IMR-90 (cell line): ENCODE data around the gene TAF1B. TPM values are rescaled to one million over a fixed set of nuclear protein-coding genes. Genes with fewer than 3 reads are reported as not detected.

ENCODE experiments used
- ATAC-seq: fragments of 200-7000 bp; cut with Tn5 transposase; 2 replicates; pipeline ENCODE4 v1.9.1; 2020; ENCODE audit warnings: low read depth, mild to moderate bottlenecking, moderate library complexity
- BruUV-seq: library from RNA; stranded (reverse); fragments of 400-500 nt; replicated peaks from 2 replicates; lab custom pipeline; 2021; lab: Mats Ljungman, UMichigan
- CTCF ChIA-PET: fragments of 300-600 bp; formaldehyde crosslinking; extraction: SDS; loops from one replicate; lab custom pipeline; 2021; ENCODE audit warnings: antibody characterized with exemption; lab: Yijun Ruan, JAX
- POLR2A ChIA-PET: fragments of 300-600 bp; sonication (Branson Sonifier 250); formaldehyde crosslinking; loops from one replicate; lab custom pipeline; 2022; ENCODE audit warnings: antibody characterized with exemption; ENCODE audit not compliant: unreplicated experiment; lab: Charles Lee
- DNase-seq: peaks from one replicate; pipeline ENCODE4 v3.0.0; 2013
- H2AFZ ChIP-seq: replicated peaks from 2 replicates; pipeline ENCODE3; 2013; ENCODE audit warnings: low read length, mild to moderate bottlenecking; ENCODE audit not compliant: poor library complexity
- H2AK5ac ChIP-seq: 2 replicates; pipeline ENCODE4 v1.6.1; 2013; ENCODE audit warnings: low read depth, low read length, inconsistent platforms
- H2AK9ac ChIP-seq: replicated peaks from 2 replicates; pipeline ENCODE3; 2013; ENCODE audit warnings: mild to moderate bottlenecking, low read depth, low read length, moderate library complexity; ENCODE audit not compliant: poor library complexity
- H2BK120ac ChIP-seq: 2 replicates; pipeline ENCODE4 v1.6.1; 2013; ENCODE audit warnings: low read depth, low read length, inconsistent platforms
- H2BK15ac ChIP-seq: 3 replicates; pipeline ENCODE4 v1.6.1; 2013; ENCODE audit warnings: low read depth, low read length, inconsistent platforms
- H2BK20ac ChIP-seq: 2 replicates; pipeline ENCODE4 v1.6.1; 2013; ENCODE audit warnings: low read depth, mild to moderate bottlenecking, inconsistent platforms, low read length, moderate library complexity
- H2BK5ac ChIP-seq: 2 replicates; pipeline ENCODE4 v1.6.1; 2013; ENCODE audit warnings: mild to moderate bottlenecking, low read depth, low read length, inconsistent platforms; ENCODE audit not compliant: poor library complexity, severe bottlenecking
- H3K14ac ChIP-seq: replicated peaks from 2 replicates; pipeline ENCODE4 v1.6.1; 2013; ENCODE audit warnings: low read depth, low read length, inconsistent platforms
- H3K18ac ChIP-seq: 2 replicates; pipeline ENCODE4 v1.6.1; 2013; ENCODE audit warnings: low read depth, low read length, control low read depth
- H3K23ac ChIP-seq: 2 replicates; pipeline ENCODE4 v1.6.1; 2013; ENCODE audit warnings: low read depth, low read length, inconsistent platforms
- H3K27ac ChIP-seq: 2 replicates; pipeline ENCODE4 v1.5.1; 2013; ENCODE audit warnings: mild to moderate bottlenecking, control low read depth, low read length; ENCODE audit not compliant: insufficient read depth
- H3K27me3 ChIP-seq: 2 replicates; pipeline ENCODE4 v1.6.1; 2013; ENCODE audit warnings: low read length; ENCODE audit not compliant: control insufficient read depth, insufficient read depth
- H3K36me3 ChIP-seq: 2 replicates; pipeline ENCODE4 v1.6.1; 2013; ENCODE audit warnings: low read length, mixed read lengths; ENCODE audit not compliant: control insufficient read depth, insufficient read depth
- H3K4ac ChIP-seq: 2 replicates; pipeline ENCODE4 v1.6.1; 2013; ENCODE audit warnings: low read depth, low read length, inconsistent platforms
- H3K4me1 ChIP-seq: 2 replicates; pipeline ENCODE4 v1.6.1; 2013; ENCODE audit warnings: low read length, mixed read lengths; ENCODE audit not compliant: control insufficient read depth, insufficient read depth
- H3K4me2 ChIP-seq: 2 replicates; pipeline ENCODE4 v1.6.1; 2013; ENCODE audit warnings: low read depth, mild to moderate bottlenecking, control low read depth, low read length, moderate library complexity
- H3K4me3 ChIP-seq: 2 replicates; pipeline ENCODE4 v1.5.1; 2013; ENCODE audit warnings: low read depth, mild to moderate bottlenecking, control low read depth, low read length, moderate library complexity; ENCODE audit not compliant: insufficient read depth
- H3K56ac ChIP-seq: 2 replicates; pipeline ENCODE4 v1.6.1; 2013; ENCODE audit warnings: low read length, inconsistent platforms; ENCODE audit not compliant: insufficient read depth; ENCODE audit errors: extremely low read depth
- H3K79me1 ChIP-seq, 2 experiments: 2 replicates each; pipeline ENCODE4 v1.6.1; 2013; ENCODE audit warnings: low read length in 2 of 2, inconsistent platforms in 1 of 2, low read depth in 1 of 2
- H3K9ac ChIP-seq: 2 replicates; pipeline ENCODE4 v1.6.1; 2013; ENCODE audit warnings: low read depth, low read length, control low read depth
- H3K9me1 ChIP-seq: 2 replicates; pipeline ENCODE4 v1.6.1; 2013; ENCODE audit warnings: low read length, inconsistent platforms; ENCODE audit not compliant: insufficient read depth
- H3K9me3 ChIP-seq: 2 replicates; pipeline ENCODE4 v1.6.1; 2013; ENCODE audit warnings: low read length; ENCODE audit not compliant: control insufficient read depth, insufficient read depth
- H4K20me1 ChIP-seq: 2 replicates; pipeline ENCODE4 v1.6.1; 2013; ENCODE audit warnings: low read length, inconsistent platforms; ENCODE audit not compliant: insufficient read depth
- H4K5ac ChIP-seq: 2 replicates; pipeline ENCODE4 v1.6.1; 2013; ENCODE audit warnings: mild to moderate bottlenecking, low read depth, low read length, control low read depth
- H4K8ac ChIP-seq, 2 experiments: 2 replicates each; pipeline ENCODE4 v1.6.1; 2013; ENCODE audit warnings: low read depth in 2 of 2, low read length in 2 of 2, control low read depth in 1 of 2, inconsistent platforms in 1 of 2
- H4K91ac ChIP-seq: 2 replicates; pipeline ENCODE4 v1.6.1; 2013; ENCODE audit warnings: low read depth, low read length, inconsistent platforms; ENCODE audit not compliant: insufficient read depth
- BHLHE40 ChIP-seq: fragments of 150-350 bp; IDR thresholded peaks from 2 replicates; pipeline ENCODE4 v1.6.1; 2016; ENCODE audit warnings: mild to moderate bottlenecking, low read depth, low read length
- CEBPB ChIP-seq: IDR thresholded peaks from 2 replicates; pipeline ENCODE4 v1.6.1; 2012; ENCODE audit warnings: low read depth, low read length, improper control_type of control experiment
- CHD1 ChIP-seq: IDR thresholded peaks from 2 replicates; pipeline ENCODE4 v1.6.1; 2012; ENCODE audit warnings: low read depth, low read length, improper control_type of control experiment
- CTCF ChIP-seq: conservative IDR thresholded peaks from 2 replicates; pipeline ENCODE4 v1.5.1; 2012; ENCODE audit warnings: mild to moderate bottlenecking, low read depth, low read length, improper control_type of control experiment
- ELK1 ChIP-seq: fragments of 150-350 bp; IDR thresholded peaks from 2 replicates; pipeline ENCODE4 v1.6.1; 2016; ENCODE audit warnings: low read depth, mild to moderate bottlenecking, low read length, moderate library complexity, borderline replicate concordance
- FOS ChIP-seq: fragments of 150-350 bp; IDR thresholded peaks from 2 replicates; pipeline ENCODE4 v1.6.1; 2016; ENCODE audit warnings: low read depth, low read length
- MAFK ChIP-seq: IDR thresholded peaks from 2 replicates; pipeline ENCODE4 v1.6.1; 2012; ENCODE audit warnings: low read depth, low read length, improper control_type of control experiment
- MAZ ChIP-seq: IDR thresholded peaks from 2 replicates; pipeline ENCODE4 v1.6.1; 2012; ENCODE audit warnings: low read depth, mild to moderate bottlenecking, low read length, improper control_type of control experiment, moderate library complexity, borderline replicate concordance
- MXI1 ChIP-seq: IDR thresholded peaks from 2 replicates; pipeline ENCODE4 v1.6.1; 2012; ENCODE audit warnings: low read depth, mild to moderate bottlenecking, low read length, moderate library complexity, borderline replicate concordance
- NFE2L2 ChIP-seq: fragments of 150-350 bp; IDR thresholded peaks from 2 replicates; pipeline ENCODE4 v1.6.1; 2016; ENCODE audit warnings: low read depth, mild to moderate bottlenecking, low read length
- POLR2A ChIP-seq: IDR thresholded peaks from 2 replicates; pipeline ENCODE4 v1.6.1; 2012; ENCODE audit warnings: mild to moderate bottlenecking, low read depth, low read length
- RFX5 ChIP-seq: IDR thresholded peaks from 2 replicates; pipeline ENCODE4 v1.8.0; 2012; ENCODE audit warnings: low read depth, mild to moderate bottlenecking, low read length, moderate library complexity
- SMC3 ChIP-seq: fragments of 150-350 bp; IDR thresholded peaks from 2 replicates; pipeline ENCODE4 v1.6.1; 2016; ENCODE audit warnings: low read depth, mild to moderate bottlenecking, antibody characterized with exemption, low read length, moderate library complexity
- WGBS, 2 experiments: methylation state at CpG; one replicate each; pipeline versions ENCODE4 v1.1.5 to v1.1.7; 2013; ENCODE audit warnings: missing lambda C conversion rate in 2 of 2; ENCODE audit not compliant: insufficient read length in 1 of 2; ENCODE audit errors: extremely low coverage in 2 of 2; 5-methylcytosine and 5-hydroxymethylcytosine counted together
- dilution Hi-C: fragments of 300-500 bp; cut with HindIII; formaldehyde crosslinking; loops from one replicate; pipeline ENCODE4 v1.14.3; 2018; ENCODE audit warnings: low sequenced_read_pairs; ENCODE audit not compliant: unreplicated experiment
- in situ Hi-C: fragments of 300-500 bp; cut with MboI; formaldehyde crosslinking; loops from 3 replicates; pipeline ENCODE4 v1.14.3; 2019; ENCODE audit warnings: low sequenced_read_pairs, inconsistent platforms, mixed read lengths
- intact Hi-C: fragments of 100-400 bp; cut with micrococcal nuclease; formaldehyde crosslinking; loops from 2 replicates; pipeline ENCODE4 v1.10.0; 2022
- polyA plus RNA-seq, 3 experiments: library from polyadenylated mRNA; depleted of rRNA; stranded (reverse); fragments of >200 nt; gene quantifications; 2 replicates each; pipeline ENCODE4 v1.2.3, GENCODE V29; 2012; ENCODE audit warnings: low replicate concordance in 1 of 3
- total RNA-seq: library from RNA; depleted of rRNA; stranded (reverse); fragments of >200 nt; gene quantifications from 2 replicates; pipeline ENCODE4 v1.2.3, GENCODE V29; 2012

Gene TAF1B
- total and polyA plus RNA-seq, 2 of the 4 experiments (the other 2 are of a cell fraction), result 8.4 to 19.9 TPM

- no peak overlapping the region for H3K27ac ChIP-seq
- H3K79me1 ChIP-seq, result peaks cover 4 to 7% of the 10 kb centered on the region in 2 experiments; a peak in 3 of 4 replicates
- no peak overlapping the region for H3K23ac ChIP-seq
- H4K8ac ChIP-seq, result no peak overlapping the region
- H3K9me1 ChIP-seq, result peaks cover 2% of the 10 kb centered on the region; the same call in 1 of the 2 replicates
- no peaks in the 10 kb centered on the region for H4K20me1 ChIP-seq
- no peak for DNase-seq
- H3K36me3 ChIP-seq, result peaks cover 16% of the 10 kb centered on the region
- H2AK9ac ChIP-seq, result no peak overlapping the region
- H2AFZ ChIP-seq, result no peak overlapping the region
- H2BK5ac ChIP-seq, result no peak overlapping the region
- no peak overlapping the region for H3K4me2 ChIP-seq
- H3K18ac ChIP-seq, result no peak overlapping the region
- H2BK20ac ChIP-seq, result no peak overlapping the region
- in situ Hi-C loops, result no loop called here
- no peak overlapping the region for H3K4me3 ChIP-seq
- H2BK15ac ChIP-seq, result no peak overlapping the region
- no peak overlapping the region for H3K14ac ChIP-seq
- H3K56ac ChIP-seq, result no peak overlapping the region
- WGBS, 2 experiments, result no CpG with 5 or more reads among the region's 2 CpGs
- BruUV-seq, result no TSS peak
- no peaks in the 10 kb centered on the region for H3K27me3 ChIP-seq
- no peak overlapping the region for H2BK120ac ChIP-seq
- H3K9me3 ChIP-seq, result no peaks in the 10 kb centered on the region
- H2AK5ac ChIP-seq, result no peak overlapping the region
- no peak overlapping the region for H4K91ac ChIP-seq
- POLR2A ChIA-PET, result no interaction called here
- H3K4me1 ChIP-seq, result no peaks in the 10 kb centered on the region
- dilution Hi-C loops, result no loop called here
- ATAC-seq, result no peak
- intact Hi-C loops, result no loop called here
- no peak overlapping the region for H4K5ac ChIP-seq
- no peak overlapping the region for H3K9ac ChIP-seq
- CTCF ChIA-PET, result no interaction called here
- no peak overlapping the region for H3K4ac ChIP-seq
- no peak for TF ChIP-seq SMC3
- TF ChIP-seq CTCF, result no peak
- no peak for TF ChIP-seq CHD1
- TF ChIP-seq MAZ, result no peak
- TF ChIP-seq FOS, result no peak
- TF ChIP-seq RFX5, result no peak
- TF ChIP-seq CEBPB, result no peak
- TF ChIP-seq MXI1, result no peak
- no peak for TF ChIP-seq MAFK
- TF ChIP-seq POLR2A, result no peak
- TF ChIP-seq ELK1, result no peak
- TF ChIP-seq NFE2L2, result no peak
- no peak for TF ChIP-seq BHLHE40
These were observed 33.8 kb downstream of the TAF1B start for GRCh38 chr2:9877026-9877425.
